GM12873 (cell line): Measurements from ENCODE around the gene MKLN1.

Source experiments
- TF ChIP-seq, protein P1 (sequence below): IDR thresholded peaks from 2 replicates; pipeline ENCODE4 v1.5.1; 2012; ENCODE audit warnings: low read depth, mild to moderate bottlenecking, moderate library complexity, low read length, control low read depth; ENCODE audit not compliant: insufficient read depth; ENCODE audit errors: missing control alignments

The MKLN1 gene

GRCh38 chr7:131538813-131539179 is 211.1 kb downstream of the MKLN1 start:
- TF ChIP-seq, protein P1, sequence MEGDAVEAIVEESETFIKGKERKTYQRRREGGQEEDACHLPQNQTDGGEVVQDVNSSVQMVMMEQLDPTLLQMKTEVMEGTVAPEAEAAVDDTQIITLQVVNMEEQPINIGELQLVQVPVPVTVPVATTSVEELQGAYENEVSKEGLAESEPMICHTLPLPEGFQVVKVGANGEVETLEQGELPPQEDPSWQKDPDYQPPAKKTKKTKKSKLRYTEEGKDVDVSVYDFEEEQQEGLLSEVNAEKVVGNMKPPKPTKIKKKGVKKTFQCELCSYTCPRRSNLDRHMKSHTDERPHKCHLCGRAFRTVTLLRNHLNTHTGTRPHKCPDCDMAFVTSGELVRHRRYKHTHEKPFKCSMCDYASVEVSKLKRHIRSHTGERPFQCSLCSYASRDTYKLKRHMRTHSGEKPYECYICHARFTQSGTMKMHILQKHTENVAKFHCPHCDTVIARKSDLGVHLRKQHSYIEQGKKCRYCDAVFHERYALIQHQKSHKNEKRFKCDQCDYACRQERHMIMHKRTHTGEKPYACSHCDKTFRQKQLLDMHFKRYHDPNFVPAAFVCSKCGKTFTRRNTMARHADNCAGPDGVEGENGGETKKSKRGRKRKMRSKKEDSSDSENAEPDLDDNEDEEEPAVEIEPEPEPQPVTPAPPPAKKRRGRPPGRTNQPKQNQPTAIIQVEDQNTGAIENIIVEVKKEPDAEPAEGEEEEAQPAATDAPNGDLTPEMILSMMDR, result no peak

- TF ChIP-seq, protein P1, result no peak
Measured at GRCh38 chr7:131540491-131541162, 213.0 kb downstream of the MKLN1 start.

DNA sequence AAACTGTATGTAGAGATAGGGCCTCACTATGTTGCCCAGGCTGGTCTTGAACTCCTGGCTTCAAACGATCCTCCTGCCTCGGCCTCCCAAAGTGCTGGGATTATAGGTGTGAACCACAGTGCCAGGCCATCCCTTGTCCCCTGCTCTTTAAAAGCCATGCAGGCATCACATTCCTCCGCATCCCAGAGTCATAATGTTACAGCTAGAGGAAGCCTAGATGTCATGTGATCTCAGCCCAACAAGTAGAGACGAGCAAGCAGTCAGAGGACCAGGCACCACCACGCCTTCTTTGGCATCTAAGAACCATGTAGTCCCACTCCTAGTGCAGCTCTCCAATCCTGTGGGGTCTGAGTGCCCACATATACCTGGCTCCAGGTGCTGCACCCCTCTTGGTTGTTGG is 215.6 kb downstream of the MKLN1 start:
- TF ChIP-seq, protein P1, result no peak

DNA sequence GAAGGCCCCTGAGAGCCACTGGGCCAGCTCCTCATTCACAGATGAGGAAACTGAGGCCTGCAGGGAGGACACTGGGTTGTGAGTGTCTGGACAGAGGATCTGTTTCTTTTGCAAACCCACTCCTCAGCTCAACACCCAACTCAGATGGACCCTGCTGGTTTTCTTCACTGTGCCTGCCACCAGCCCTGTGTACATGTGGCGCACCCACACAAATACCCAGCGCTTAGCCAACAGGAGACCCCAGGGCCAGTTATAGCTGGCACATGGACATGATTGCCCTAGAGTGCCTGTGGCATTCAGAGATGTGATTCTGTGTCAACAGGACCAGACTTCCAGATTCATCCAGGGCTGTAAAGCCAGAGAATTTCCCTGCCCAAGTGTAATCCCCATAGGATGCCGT is 216.3 kb downstream of the MKLN1 start:
- TF ChIP-seq, protein P1, result no peak

- TF ChIP-seq, protein P1, result peak; percentile 30
Measured at GRCh38 chr7:131544449-131545301, 217.0 kb downstream of the MKLN1 start.

- TF ChIP-seq, protein P1, result no peak
Measured at GRCh38 chr7:131546126-131546525, 218.4 kb downstream of the MKLN1 start.
